Loucy (cell line): ENCODE results near the gene KCNJ18.
"Not testable (repeated sequence)": the region's sequence is repeated elsewhere in the genome, so short reads cannot be mapped to it uniquely, and the experiment has no call there.

Experiments used
- CTCF ChIP-seq: fragments of 200-600 bp; sonication (generic); conservative IDR thresholded peaks from 2 replicates; pipeline ENCODE4 v1.5.1; 2014; ENCODE audit warnings: mild to moderate bottlenecking, antibody characterized with exemption, low read length
- EZH2phosphoT487 ChIP-seq: fragments of 200-600 bp; IDR thresholded peaks from 2 replicates; pipeline ENCODE4 v1.6.1; 2018; ENCODE audit warnings: antibody characterized with exemption, mild to moderate bottlenecking, moderate library complexity, borderline replicate concordance

GRCh38 chr17:21709994-21710393, 17.7 kb downstream of the KCNJ18 start:
- TF ChIP-seq CTCF, EZH2phosphoT487: not testable (repeated sequence)
